Upper lobe of left lung (tissue), 6 donors: ENCODE data around the gene GBX1. TPM values are rescaled to one million over a fixed set of nuclear protein-coding genes. Genes with fewer than 3 reads are reported as not detected.

ENCODE experiments used
- ATAC-seq, 2 donors: fragments of 200-7000 bp; cut with Tn5 transposase; one replicate each; pipeline ENCODE4 v1.9.1; 2022; ENCODE audit warnings: mild to moderate bottlenecking in 2 of 2, moderate library complexity in 2 of 2; ENCODE audit not compliant: low FRiP score in 2 of 2
- DNase-seq, 2 donors: peaks; one replicate each; pipeline ENCODE4 v3.0.0-alpha.2; 2019 to 2020
- H3K27ac ChIP-seq, 4 donors: fragments of 200-600 bp; sonication (generic); one replicate each; pipeline ENCODE4 v1.5.1; 2016 to 2019
- H3K27me3 ChIP-seq, 4 donors: fragments of 200-600 bp; sonication (generic); one replicate each; pipeline ENCODE4 v1.5.1; 2017 to 2019
- H3K36me3 ChIP-seq, 4 donors: fragments of 200-600 bp; sonication (generic); one replicate each; pipeline ENCODE4 v1.5.1; 2016 to 2019
- H3K4me1 ChIP-seq, 4 donors: fragments of 200-600 bp; sonication (generic); one replicate each; pipeline ENCODE4 v1.5.1; 2018 to 2019
- H3K4me3 ChIP-seq, 4 donors: fragments of 200-600 bp; sonication (generic); one replicate each; pipeline ENCODE4 v1.5.1; 2017 to 2019; ENCODE audit warnings: mild to moderate bottlenecking in 2 of 4, moderate library complexity in 1 of 4
- H3K9me3 ChIP-seq, 4 donors: fragments of 200-600 bp; sonication (generic); one replicate each; pipeline ENCODE4 v1.5.1; 2018 to 2019
- CTCF ChIP-seq, 6 experiments: fragments of 450-650 bp in 4 of 6; fragments of 200-600 bp in 2 of 6; sonication (generic) in 2 of 6; IDR thresholded peaks; one replicate each; pipeline ENCODE4 v1.5.1; 2016 to 2019; ENCODE audit warnings: antibody characterized with exemption in 6 of 6
- EP300 ChIP-seq, 4 donors: sonication (generic); formaldehyde crosslinking; IDR thresholded peaks; one replicate each; pipeline ENCODE4 v1.5.1; 2017; ENCODE audit warnings: antibody characterized with exemption in 4 of 4, control low read depth in 2 of 4
- POLR2A ChIP-seq, 4 donors: fragments of 450-650 bp; IDR thresholded peaks; one replicate each; pipeline ENCODE4 v1.5.1; 2016 to 2017; ENCODE audit warnings: antibody characterized with exemption in 4 of 4, mild to moderate bottlenecking in 2 of 4
- POLR2AphosphoS5 ChIP-seq, 2 donors: sonication (generic); formaldehyde crosslinking; IDR thresholded peaks; one replicate each; pipeline ENCODE4 v1.5.1; 2017; ENCODE audit warnings: antibody characterized with exemption in 2 of 2
- WGBS, 2 donors: methylation state at CpG; one replicate each; pipeline ENCODE4 v1.1.5; 2017 to 2018; 5-methylcytosine and 5-hydroxymethylcytosine counted together
- total RNA-seq, 6 donors: library from RNA; depleted of rRNA in 4 of 6; stranded (reverse); fragments of >200 nt in 4 of 6; gene quantifications; one replicate each; pipeline versions ENCODE4 v1.1.0 to v1.2.1, GENCODE V29; 2016 to 2021
- donor health status: DM: no; HTN: no; CAD: no; lungs with moderate emphysema.
- donor health status: DM: no; HTN: yes; CAD: no; lungs with severe emphysema.

Gene GBX1
- total RNA-seq, 6 donors from 2014 or later = not detected

GRCh38 chr7:151141311-151141854 lies 26.1 kb downstream of the GBX1 start:
- Histone ChIP-seq H3K9me3 (no peaks in the 10 kb centered on the region), H3K4me1 (no peaks in the 10 kb centered on the region), H3K4me3 (no peak overlapping the region), H3K27ac (no peak overlapping the region), H3K36me3 (peaks cover 18 to 88% (median 81%) of the 10 kb centered on the region in 4 donors), H3K27me3 (no peaks in the 10 kb centered on the region)
- ATAC-seq = peak in 1 of 2 donors; percentile 9
- DNase-seq = no peak
- TF ChIP-seq POLR2AphosphoS5 (IDR thresholded peaks at IDR 0.05) = no peak
- no peak for TF ChIP-seq POLR2A (IDR thresholded peaks at IDR 0.05)
- TF ChIP-seq CTCF (IDR thresholded peaks at IDR 0.05) = no peak
- TF ChIP-seq EP300 (IDR thresholded peaks at IDR 0.05) = no peak
- WGBS, 2 donors = 86 to 92% methylated on average over 9 of the region's 9 CpGs

- H3K4me3 ChIP-seq = no peak overlapping the region
- H3K9me3 ChIP-seq = no peaks in the 10 kb centered on the region
- ATAC-seq (no peak), DNase-seq (no peak)
- H3K4me1 ChIP-seq = no peaks in the 10 kb centered on the region
- peaks cover 23 to 94% (median 87%) of the 10 kb centered on the region in 4 donors for H3K36me3 ChIP-seq
- WGBS, 2 donors = 90 to 94% methylated on average over 7 of the region's 7 CpGs
- TF ChIP-seq EP300 (IDR thresholded peaks at IDR 0.05) (no peak), POLR2AphosphoS5 (IDR thresholded peaks at IDR 0.05) (no peak), POLR2A (IDR thresholded peaks at IDR 0.05) (no peak)
- no peaks in the 10 kb centered on the region for H3K27me3 ChIP-seq
- no peak overlapping the region for H3K27ac ChIP-seq
These were observed 26.7 kb downstream of the GBX1 start for GRCh38 chr7:151140826-151141225.

- no peak for DNase-seq
- H3K9me3 ChIP-seq = no peaks in the 10 kb centered on the region
- no peak overlapping the region for H3K4me3 ChIP-seq
- peaks cover 29 to 99% (median 95%) of the 10 kb centered on the region in 4 donors for H3K36me3 ChIP-seq
- 88 to 93% methylated on average over 9 of the region's 9 CpGs for WGBS, 2 donors
- no peak overlapping the region for H3K27ac ChIP-seq
- no peaks in the 10 kb centered on the region for H3K4me1 ChIP-seq
- no peaks in the 10 kb centered on the region for H3K27me3 ChIP-seq
- TF ChIP-seq CTCF (IDR thresholded peaks at IDR 0.05) (no peak), EP300 (IDR thresholded peaks at IDR 0.05) (no peak), POLR2A (IDR thresholded peaks at IDR 0.05) (no peak)
- no peak for ATAC-seq
These were observed 27.7 kb downstream of the GBX1 start for GRCh38 chr7:151139791-151140190.

GRCh38 chr7:151139071-151139790 lies 28.3 kb downstream of the GBX1 start:
- DNase-seq = no peak
- peaks cover 29 to 100% (median 97%) of the 10 kb centered on the region in 4 donors for H3K36me3 ChIP-seq
- H3K27me3 ChIP-seq = no peaks in the 10 kb centered on the region
- TF ChIP-seq POLR2A (IDR thresholded peaks at IDR 0.05) = no peak
- no peak for ATAC-seq
- 91 to 94% methylated on average over 14 to 18 of the region's 18 CpGs for WGBS, 2 donors
- H3K27ac ChIP-seq = no peak overlapping the region
- no peaks in the 10 kb centered on the region for H3K9me3 ChIP-seq
- no peak overlapping the region for H3K4me3 ChIP-seq
- H3K4me1 ChIP-seq = no peaks in the 10 kb centered on the region

GRCh38 chr7:151138153-151138851 lies 29.2 kb downstream of the GBX1 start:
- Histone ChIP-seq H3K27ac (no peak overlapping the region), H3K27me3 (no peaks in the 10 kb centered on the region), H3K9me3 (no peaks in the 10 kb centered on the region), H3K4me1 (no peaks in the 10 kb centered on the region), H3K4me3 (no peak overlapping the region), H3K36me3 (peaks cover 29 to 100% (median 95%) of the 10 kb centered on the region in 4 donors)
- DNase-seq = no peak
- no peak for ATAC-seq
- WGBS, 2 donors = 89% methylated on average over 23 to 30 of the region's 30 CpGs
- TF ChIP-seq POLR2A (IDR thresholded peaks at IDR 0.05) (no peak), EP300 (IDR thresholded peaks at IDR 0.05) (no peak), POLR2AphosphoS5 (IDR thresholded peaks at IDR 0.05) (no peak), CTCF (IDR thresholded peaks at IDR 0.05) (no peak)
